Measurements from ENCODE around the gene PLCXD1.
"Not testable (repeated sequence)": the region's sequence is repeated elsewhere in the genome, so short reads cannot be mapped to it uniquely, and the experiment has no call there.

PLCXD1 gene

GRCh38 chrX:276581-277201, 4.5 kb upstream of the PLCXD1 start:
- H3K4me3 ChIP-seq (ENCODE audit: control insufficient read depth, low read depth, low read length) = peak overlapping the region; percentile 57
- DNase-seq (ENCODE audit: low read depth) = peak; percentile 72
- no peak for TF ChIP-seq CTCF (conservative IDR thresholded peaks at IDR 0.05; ENCODE audit: control insufficient read depth, insufficient read depth, low read depth, low read length)

- H3K4me3 ChIP-seq (ENCODE audit: control insufficient read depth, low read depth, low read length); DNase-seq (ENCODE audit: low read depth): not testable (repeated sequence)
Measured at GRCh38 chrX:279757-280604, 1.2 kb upstream of the PLCXD1 start.

- H3K4me3 ChIP-seq (ENCODE audit: control insufficient read depth, low read depth, low read length); DNase-seq (ENCODE audit: low read depth): not testable (repeated sequence)
Measured at GRCh38 chrX:280722-281121, 459 bp upstream of the PLCXD1 start.

GRCh38 chrX:282000-282681, 960 bp downstream of the PLCXD1 start:
- H3K4me3 ChIP-seq (ENCODE audit: control insufficient read depth, low read depth, low read length); DNase-seq (ENCODE audit: low read depth): not testable (repeated sequence)

GRCh38 chrX:283115-283845, 2.1 kb downstream of the PLCXD1 start:
- no peak for TF ChIP-seq CTCF (conservative IDR thresholded peaks at IDR 0.05; ENCODE audit: control insufficient read depth, insufficient read depth, low read depth, low read length)
- H3K4me3 ChIP-seq (ENCODE audit: control insufficient read depth, low read depth, low read length) = peak overlapping the region; percentile 70
- DNase-seq (ENCODE audit: low read depth) = peak; percentile 85

- DNase-seq (ENCODE audit: low read depth) = no peak
- TF ChIP-seq CTCF (conservative IDR thresholded peaks at IDR 0.05; ENCODE audit: control insufficient read depth, insufficient read depth, low read depth, low read length) = no peak
- no peak overlapping the region for H3K4me3 ChIP-seq (ENCODE audit: control insufficient read depth, low read depth, low read length)
Measured at GRCh38 chrX:285076-285677, 4.0 kb downstream of the PLCXD1 start.

GRCh38 chrX:287670-288069, 6.5 kb downstream of the PLCXD1 start:
- H3K4me3 ChIP-seq (ENCODE audit: control insufficient read depth, low read depth, low read length) = no peak overlapping the region
- DNase-seq (ENCODE audit: low read depth) = no peak
- TF ChIP-seq CTCF (conservative IDR thresholded peaks at IDR 0.05; ENCODE audit: control insufficient read depth, insufficient read depth, low read depth, low read length) = no peak

Data from fibroblast of mammary gland (primary cell).